IPS-18c (cell line): ENCODE results near the gene KRTAP12-4.
"Not testable (repeated sequence)": the region's sequence is repeated elsewhere in the genome, so short reads cannot be mapped to it uniquely, and the experiment has no call there.

Experiments
- H3K4me3 ChIP-seq: 2 replicates; pipeline ENCODE4 v1.7.0; 2013; ENCODE audit warnings: low read depth, mild to moderate bottlenecking, low read length, moderate library complexity; ENCODE audit not compliant: insufficient read depth
- H3K9me3 ChIP-seq: one replicate; pipeline ENCODE4 v1.6.1; 2013; ENCODE audit warnings: mild to moderate bottlenecking, low read length, moderate library complexity; ENCODE audit not compliant: control insufficient read depth, insufficient read depth

The KRTAP12-4 gene

GRCh38 chr21:44646366-44647221, 7.9 kb downstream of the KRTAP12-4 start, which contains the start of gene KRTAP10-11:
Gene KRTAP10-11 (plus strand): TSS chr21:44646414. CDS start chr21:44646459, 45 bp downstream.
- not testable (repeated sequence) for H3K4me3 ChIP-seq, H3K9me3 ChIP-seq

GRCh38 chr21:44644878-44645277, 9.6 kb downstream of the KRTAP12-4 start:
- peaks cover 2% of the 10 kb centered on the region for H3K9me3 ChIP-seq

GRCh38 chr21:44643741-44644310, 10.6 kb downstream of the KRTAP12-4 start:
- H3K4me3 ChIP-seq: no peak overlapping the region
- peaks cover 2% of the 10 kb centered on the region for H3K9me3 ChIP-seq

More at GRCh38 chr21:44644878-44645277, 9.6 kb downstream of the KRTAP12-4 start:
- H3K4me3 ChIP-seq: no peak overlapping the region

- Histone ChIP-seq H3K9me3 (no peaks in the 10 kb centered on the region), H3K4me3 (no peak overlapping the region)
These were observed 13.7 kb downstream of the KRTAP12-4 start for GRCh38 chr21:44640761-44641160.

- H3K4me3 ChIP-seq: no peak overlapping the region
- no peaks in the 10 kb centered on the region for H3K9me3 ChIP-seq
These were observed 15.2 kb downstream of the KRTAP12-4 start for GRCh38 chr21:44639331-44639655.

- not testable (repeated sequence) for H3K4me3 ChIP-seq, H3K9me3 ChIP-seq
These were observed 15.7 kb downstream of the KRTAP12-4 start for GRCh38 chr21:44638506-44639330.

- not testable (repeated sequence) for H3K9me3 ChIP-seq
These were observed 16.6 kb downstream of the KRTAP12-4 start for GRCh38 chr21:44637851-44638348.

GRCh38 chr21:44637018-44637850, 17.2 kb downstream of the KRTAP12-4 start, which contains the start of gene KRTAP10-10:
Gene KRTAP10-10 (plus strand): TSS chr21:44637356. CDS start chr21:44637418, 62 bp downstream.
- Histone ChIP-seq H3K4me3 (no peak within 1 kb of the TSS), H3K9me3 (no peaks in the 10 kb centered on the region)

More at GRCh38 chr21:44637851-44638348, 16.6 kb downstream of the KRTAP12-4 start:
- not testable (repeated sequence) for H3K4me3 ChIP-seq

- no peak overlapping the region for H3K4me3 ChIP-seq
- no peaks in the 10 kb centered on the region for H3K9me3 ChIP-seq
These were observed 18.0 kb downstream of the KRTAP12-4 start for GRCh38 chr21:44636209-44637017.

GRCh38 chr21:44632067-44632466, 22.4 kb downstream of the KRTAP12-4 start:
- Histone ChIP-seq H3K4me3 (no peak overlapping the region), H3K9me3 (peaks cover 2% of the 10 kb centered on the region)

- Histone ChIP-seq H3K4me3 (no peak overlapping the region), H3K9me3 (peaks cover 2% of the 10 kb centered on the region)
These were observed 24.0 kb downstream of the KRTAP12-4 start for GRCh38 chr21:44630440-44630839.

- H3K4me3 ChIP-seq: no peak overlapping the region
- peaks cover 2% of the 10 kb centered on the region for H3K9me3 ChIP-seq
These were observed 25.6 kb downstream of the KRTAP12-4 start for GRCh38 chr21:44628707-44629391.

GRCh38 chr21:44627831-44628233, 26.6 kb downstream of the KRTAP12-4 start:
- not testable (repeated sequence) for H3K4me3 ChIP-seq, H3K9me3 ChIP-seq

GRCh38 chr21:44627181-44627822, 27.2 kb downstream of the KRTAP12-4 start:
- not testable (repeated sequence) for H3K9me3 ChIP-seq, H3K4me3 ChIP-seq

GRCh38 chr21:44626673-44627143, 27.8 kb downstream of the KRTAP12-4 start, which contains the start of gene KRTAP10-9:
Gene KRTAP10-9 (plus strand): TSS chr21:44627093. CDS start chr21:44627172, 79 bp downstream.
- H3K4me3 ChIP-seq: no peak within 1 kb of the TSS
- peaks cover 9% of the 10 kb centered on the region for H3K9me3 ChIP-seq
